WTC11 (cell line): ENCODE data around the gene SHLD1. TPM values are rescaled to one million over a fixed set of nuclear protein-coding genes. Genes with fewer than 3 reads are reported as not detected.
"Not testable (repeated sequence)": the region's sequence is repeated elsewhere in the genome, so short reads cannot be mapped to it uniquely, and the experiment has no call there.

ENCODE experiments used
- ATAC-seq: fragments of 200-7000 bp; cut with Tn5 transposase; 2 replicates; pipeline ENCODE4 v1.10.0; 2021; ENCODE audit warnings: mild to moderate bottlenecking, moderate library complexity
- CTCF ChIA-PET: fragments of 300-600 bp; sonication (Branson Sonifier 250); formaldehyde crosslinking; loops from one replicate; lab custom pipeline; 2021; ENCODE audit warnings: antibody characterized with exemption; lab: Charles Lee
- POLR2A ChIA-PET: fragments of 350-600 bp; sonication (Branson Sonifier 250); formaldehyde crosslinking; loops from one replicate; lab custom pipeline; 2021; ENCODE audit warnings: antibody characterized with exemption; lab: Charles Lee
- DNase-seq: peaks from one replicate; pipeline ENCODE4 v3.0.0; 2021; ENCODE audit warnings: low spot score
- H3K27ac Mint-ChIP-seq: 2 replicates; pipeline ENCODE4 v1.8.0; 2021; ENCODE audit warnings: mixed read lengths
- H3K27me3 Mint-ChIP-seq: 2 replicates; pipeline ENCODE4 v1.8.0; 2021; ENCODE audit warnings: low read depth, mild to moderate bottlenecking, moderate library complexity, mixed read lengths
- H3K36me3 Mint-ChIP-seq: 2 replicates; pipeline ENCODE4 v1.8.0; 2021; ENCODE audit warnings: mixed read lengths
- H3K4me1 Mint-ChIP-seq: 2 replicates; pipeline ENCODE4 v1.8.0; 2022; ENCODE audit warnings: mixed read lengths
- H3K4me3 Mint-ChIP-seq: 2 replicates; pipeline ENCODE4 v1.8.0; 2021; ENCODE audit warnings: mild to moderate bottlenecking, moderate library complexity, mixed read lengths
- H3K9me3 Mint-ChIP-seq: 2 replicates; pipeline ENCODE4 v1.8.0; 2021; ENCODE audit warnings: mixed read lengths
- AR ChIP-seq: fragments of 250-450 bp; sonication (Bioruptor Pico); IDR thresholded peaks from 2 replicates; pipeline ENCODE4 v1.9.0; 2021; ENCODE audit warnings: mild to moderate bottlenecking
- CREM ChIP-seq: sonication (generic); formaldehyde crosslinking; IDR thresholded peaks from 2 replicates; pipeline ENCODE4 v1.8.1; 2022; ENCODE audit warnings: mild to moderate bottlenecking, missing genetic modification reagents, moderate library complexity
- CTCF ChIP-seq: fragments of 200-600 bp; IDR thresholded peaks from 2 replicates; pipeline ENCODE4 v1.8.0; 2022; ENCODE audit warnings: antibody characterized with exemption
- ERG ChIP-seq: fragments of 250-450 bp; sonication (Bioruptor Pico); IDR thresholded peaks from 2 replicates; pipeline ENCODE4 v1.8.0; 2021; ENCODE audit warnings: mild to moderate bottlenecking
- ETV6 ChIP-seq: sonication (generic); formaldehyde crosslinking; IDR thresholded peaks from 2 replicates; pipeline ENCODE4 v1.8.1; 2022; ENCODE audit warnings: mild to moderate bottlenecking, missing genetic modification reagents
- FOXJ3 ChIP-seq: sonication (generic); formaldehyde crosslinking; IDR thresholded peaks from 2 replicates; pipeline ENCODE4 v1.9.0; 2021; ENCODE audit warnings: missing genetic modification reagents, mild to moderate bottlenecking, borderline replicate concordance
- IRF1 ChIP-seq: sonication (generic); formaldehyde crosslinking; IDR thresholded peaks from 2 replicates; pipeline ENCODE4 v1.8.0; 2023; ENCODE audit warnings: missing genetic modification reagents
- MYBL2 ChIP-seq: sonication (generic); formaldehyde crosslinking; IDR thresholded peaks from 2 replicates; pipeline ENCODE4 v1.8.1; 2023; ENCODE audit warnings: mild to moderate bottlenecking, moderate library complexity, missing genetic modification reagents
- PRDM15 ChIP-seq: sonication (generic); formaldehyde crosslinking; IDR thresholded peaks from 2 replicates; pipeline ENCODE4 v1.8.0; 2022; ENCODE audit warnings: missing genetic modification reagents
- SOX15 ChIP-seq: fragments of 250-450 bp; sonication (Bioruptor Pico); IDR thresholded peaks from 2 replicates; pipeline ENCODE4 v1.9.0; 2021; ENCODE audit warnings: mild to moderate bottlenecking
- STAT6 ChIP-seq: sonication (generic); formaldehyde crosslinking; conservative IDR thresholded peaks from 2 replicates; pipeline ENCODE4 v1.8.1; 2023; ENCODE audit warnings: mild to moderate bottlenecking, low read depth, missing genetic modification reagents, moderate library complexity
- TEAD4 ChIP-seq: sonication (generic); formaldehyde crosslinking; IDR thresholded peaks from 2 replicates; pipeline ENCODE4 v1.8.0; 2022; ENCODE audit warnings: mild to moderate bottlenecking, missing genetic modification reagents
- USF1 ChIP-seq: sonication (generic); formaldehyde crosslinking; IDR thresholded peaks from 2 replicates; pipeline ENCODE4 v1.8.0; 2022; ENCODE audit warnings: mild to moderate bottlenecking, missing genetic modification reagents
- ZNF121 ChIP-seq: sonication (generic); formaldehyde crosslinking; IDR thresholded peaks from 2 replicates; pipeline ENCODE4 v1.8.0; 2023; ENCODE audit warnings: missing genetic modification reagents
- ZNF317 ChIP-seq: sonication (generic); formaldehyde crosslinking; IDR thresholded peaks from 2 replicates; pipeline ENCODE4 v1.8.1; 2023; ENCODE audit warnings: low read depth, mild to moderate bottlenecking, moderate library complexity, missing genetic modification reagents, borderline replicate concordance
- ZNF396 ChIP-seq: fragments of 250-450 bp; sonication (Bioruptor Pico); IDR thresholded peaks from 2 replicates; pipeline ENCODE4 v1.8.0; 2021; ENCODE audit warnings: mild to moderate bottlenecking, moderate library complexity, borderline replicate concordance
- ZSCAN18 ChIP-seq: fragments of 250-450 bp; sonication (Bioruptor Pico); IDR thresholded peaks from 2 replicates; pipeline ENCODE4 v2.1.2; 2022; ENCODE audit warnings: mild to moderate bottlenecking, moderate library complexity
- total RNA-seq: library from RNA; stranded (reverse); gene quantifications from 3 replicates; pipeline ENCODE4 v1.2.3, GENCODE V29; 2021

The SHLD1 gene
- total RNA-seq, 1 experiment from 2014 or later = 4.1 TPM

GRCh38 chr20:5720696-5721095 lies 29.5 kb upstream of the SHLD1 start (continued):
- TF ChIP-seq ERG (no peak), ETV6 (CRISPR knock-in tag) (no peak), FOXJ3 (no peak), SOX15 (CRISPR knock-in tag) (no peak)
- TF ChIP-seq, all 79 proteins: peak for 0

GRCh38 chr20:5721356-5721755 lies 28.8 kb upstream of the SHLD1 start:
- H3K4me3 Mint-ChIP-seq, H3K36me3 Mint-ChIP-seq, H3K27me3 Mint-ChIP-seq, ATAC-seq, H3K27ac Mint-ChIP-seq, H3K4me1 Mint-ChIP-seq, H3K9me3 Mint-ChIP-seq: not testable (repeated sequence)
- TF ChIP-seq ZNF121 (CRISPR knock-in tag) = peak; percentile 36; the same call in 1 of the 2 replicates
- TF ChIP-seq, all 79 proteins: peak for 1; not testable (repeated sequence) for 78
- DNase-seq, POLR2A ChIA-PET: not testable (repeated sequence)
- CTCF ChIA-PET = interaction anchor here (0.7 kb wide), 1 partner anchor 193 kb away, joined by 3 read pairs; no protein-coding TSS in a partner anchor

GRCh38 chr20:5722927-5723326 lies 27.3 kb upstream of the SHLD1 start:
- POLR2A ChIA-PET = no interaction called here
- H3K27me3 Mint-ChIP-seq = no peaks in the 10 kb centered on the region
- ATAC-seq = no peak
- no peak for TF ChIP-seq STAT6 (CRISPR knock-in tag)
- TF ChIP-seq PRDM15 (CRISPR knock-in tag) = no peak
- no peak for TF ChIP-seq ZSCAN18 (CRISPR knock-in tag)
- TF ChIP-seq ZNF317 = no peak
- no peak for TF ChIP-seq CREM (CRISPR knock-in tag)
- TF ChIP-seq CTCF = no peak
- TF ChIP-seq AR = no peak
- TF ChIP-seq TEAD4 (CRISPR knock-in tag) = no peak
- no peak for TF ChIP-seq ZNF396 (CRISPR knock-in tag)
- no peak for TF ChIP-seq MYBL2 (CRISPR knock-in tag)
- TF ChIP-seq IRF1 (CRISPR knock-in tag) = no peak
- TF ChIP-seq USF1 (CRISPR knock-in tag) = no peak
- TF ChIP-seq, all 79 proteins: peak for 0
- Mint-ChIP-seq H3K4me3 (no peak overlapping the region), H3K4me1 (peaks cover 5% of the 10 kb centered on the region), H3K36me3 (no peaks in the 10 kb centered on the region), H3K9me3 (peaks cover 7% of the 10 kb centered on the region), H3K27ac (no peak overlapping the region)
- CTCF ChIA-PET = no interaction called here
- DNase-seq = no peak
